Liver (tissue), 9 donors: ENCODE data around the gene PLA2G5. TPM values are rescaled to one million over a fixed set of nuclear protein-coding genes. Genes with fewer than 3 reads are reported as not detected.

ENCODE experiments used
- DNase-seq: peaks from one replicate; pipeline ENCODE4 v3.0.0-alpha.2; 2017; ENCODE audit warnings: low spot score
- H3K27ac ChIP-seq, 2 donors: one replicate each; pipeline ENCODE4 v1.7.0; 2013; ENCODE audit warnings: inconsistent platforms in 2 of 2, low read length in 2 of 2, control low read depth in 1 of 2, low read depth in 1 of 2, mild to moderate bottlenecking in 1 of 2
- H3K27me3 ChIP-seq, 4 donors: one replicate each; pipeline versions ENCODE4 v1.6.1 to v1.7.0; 2013; ENCODE audit warnings: low read length in 3 of 4, inconsistent platforms in 1 of 4, mild to moderate bottlenecking in 1 of 4, moderate library complexity in 1 of 4; ENCODE audit not compliant: control insufficient read depth in 4 of 4, insufficient read depth in 4 of 4
- H3K36me3 ChIP-seq, 4 donors: one replicate each; pipeline versions ENCODE4 v1.6.1 to v1.7.0; 2013; ENCODE audit warnings: low read length in 3 of 4, mild to moderate bottlenecking in 3 of 4, low read depth in 1 of 4, moderate library complexity in 1 of 4; ENCODE audit not compliant: control insufficient read depth in 4 of 4, insufficient read depth in 3 of 4
- H3K4me1 ChIP-seq, 4 donors: one replicate each; pipeline versions ENCODE4 v1.6.1 to v1.7.0; 2013; ENCODE audit warnings: low read length in 3 of 4, mild to moderate bottlenecking in 3 of 4, moderate library complexity in 1 of 4; ENCODE audit not compliant: control insufficient read depth in 4 of 4, insufficient read depth in 4 of 4
- H3K4me3 ChIP-seq, 3 donors: one replicate each; pipeline versions ENCODE4 v1.6.1 to v1.7.0; 2013; ENCODE audit warnings: low read length in 3 of 3, control low read depth in 1 of 3, low read depth in 1 of 3, mild to moderate bottlenecking in 1 of 3
- H3K9ac ChIP-seq, 2 donors: one replicate each; pipeline ENCODE4 v1.7.0; 2013; ENCODE audit warnings: low read length in 2 of 2, mild to moderate bottlenecking in 2 of 2, moderate library complexity in 2 of 2, control low read depth in 1 of 2, low read depth in 1 of 2
- H3K9me3 ChIP-seq, 4 donors: one replicate each; pipeline versions ENCODE4 v1.6.1 to v1.7.0; 2013; ENCODE audit warnings: low read length in 3 of 4; ENCODE audit not compliant: control insufficient read depth in 4 of 4
- ATF3 ChIP-seq: IDR thresholded peaks from 2 replicates; pipeline ENCODE4 v1.6.1; 2016; ENCODE audit warnings: antibody characterized with exemption
- EGR1 ChIP-seq, 2 donors: IDR thresholded peaks; 2 replicates each; pipeline ENCODE4 v1.6.1; 2016 to 2018; ENCODE audit warnings: antibody characterized with exemption in 2 of 2, low read depth in 2 of 2
- FOXA1 ChIP-seq: IDR thresholded peaks from 2 replicates; pipeline ENCODE4 v1.6.1; 2016; ENCODE audit warnings: antibody characterized with exemption
- FOXA2 ChIP-seq: IDR thresholded peaks from 2 replicates; pipeline ENCODE4 v1.6.1; 2016; ENCODE audit warnings: antibody characterized with exemption
- GABPA ChIP-seq, 2 donors: IDR thresholded peaks in 1 of 2; conservative IDR thresholded peaks in 1 of 2; 2 replicates each; pipeline ENCODE4 v1.6.1; 2016; ENCODE audit warnings: antibody characterized with exemption in 2 of 2, mild to moderate bottlenecking in 1 of 2, moderate library complexity in 1 of 2
- HNF4A ChIP-seq, 2 donors: conservative IDR thresholded peaks; 2 replicates each; pipeline ENCODE4 v1.6.1; 2016; ENCODE audit warnings: antibody characterized with exemption in 2 of 2, mild to moderate bottlenecking in 2 of 2
- HNF4G ChIP-seq: IDR thresholded peaks from 2 replicates; pipeline ENCODE4 v1.6.1; 2016; ENCODE audit warnings: antibody characterized with exemption
- NR2F2 ChIP-seq: IDR thresholded peaks from 2 replicates; pipeline ENCODE4 v1.6.1; 2016; ENCODE audit warnings: antibody characterized with exemption
- TAF1 ChIP-seq: conservative IDR thresholded peaks from 2 replicates; pipeline ENCODE4 v1.6.1; 2016; ENCODE audit warnings: antibody characterized with exemption, mild to moderate bottlenecking
- WGBS: extraction: QIAGEN DNeasy Blood & Tissue Kit; methylation state at CpG from one replicate; pipeline ENCODE4 v1.1.7; 2013; 5-methylcytosine and 5-hydroxymethylcytosine counted together
- polyA plus RNA-seq, 2 donors: library from polyadenylated mRNA; stranded (reverse) in 1 of 2; unstranded in 1 of 2; fragments of 200-250 nt in 1 of 2; fragments of >200 nt in 1 of 2; fragmentation: Nextera tagmentation in 1 of 2; extraction: Ambion mirVana in 1 of 2; gene quantifications; one replicate each; pipeline versions ENCODE4 v1.2.1 to v1.2.3, GENCODE V29; 2013 to 2015
- total RNA-seq, 2 donors: library from RNA; depleted of rRNA; stranded (reverse); fragments of >200 nt; gene quantifications; one replicate each; pipeline ENCODE4 v1.2.3, GENCODE V29; 2014
- TF ChIP-seq, protein P1 (sequence below): fragments of 150-350 bp; IDR thresholded peaks from 2 replicates; pipeline ENCODE4 v1.5.1; 2017; ENCODE audit warnings: improper control_type of control experiment, low read depth, low read length; ENCODE audit not compliant: missing input control
- donor health status: healthy.
- donor health status: healthy.
- donor health status: healthy.
- donor health status: healthy.
- donor health status: healthy.

The PLA2G5 gene
- total and polyA plus RNA-seq, 4 donors: 2.0 to 2.9 (median 2.3) TPM; not detected in 1

- TF ChIP-seq HNF4A (conservative IDR thresholded peaks at IDR 0.05) (no peak), NR2F2 (no peak), EGR1 (IDR thresholded peaks at IDR 0.05; ENCODE audit: low read depth in 2 of 2) (no peak), FOXA2 (no peak)
Measured at GRCh38 chr1:20141001-20141400, 71.0 kb downstream of the PLA2G5 start (continued).

- Histone ChIP-seq H3K36me3 (no peaks in the 10 kb centered on the region), H3K27ac (no peak overlapping the region), H3K4me1 (no peaks in the 10 kb centered on the region), H3K9ac (no peak overlapping the region), H3K27me3 (no peaks in the 10 kb centered on the region), H3K4me3 (no peak overlapping the region), H3K9me3 (no peaks in the 10 kb centered on the region)
- TF ChIP-seq EGR1 (IDR thresholded peaks at IDR 0.05; ENCODE audit: low read depth in 2 of 2): no peak
- no peak for TF ChIP-seq FOXA2
- TF ChIP-seq, protein P1, sequence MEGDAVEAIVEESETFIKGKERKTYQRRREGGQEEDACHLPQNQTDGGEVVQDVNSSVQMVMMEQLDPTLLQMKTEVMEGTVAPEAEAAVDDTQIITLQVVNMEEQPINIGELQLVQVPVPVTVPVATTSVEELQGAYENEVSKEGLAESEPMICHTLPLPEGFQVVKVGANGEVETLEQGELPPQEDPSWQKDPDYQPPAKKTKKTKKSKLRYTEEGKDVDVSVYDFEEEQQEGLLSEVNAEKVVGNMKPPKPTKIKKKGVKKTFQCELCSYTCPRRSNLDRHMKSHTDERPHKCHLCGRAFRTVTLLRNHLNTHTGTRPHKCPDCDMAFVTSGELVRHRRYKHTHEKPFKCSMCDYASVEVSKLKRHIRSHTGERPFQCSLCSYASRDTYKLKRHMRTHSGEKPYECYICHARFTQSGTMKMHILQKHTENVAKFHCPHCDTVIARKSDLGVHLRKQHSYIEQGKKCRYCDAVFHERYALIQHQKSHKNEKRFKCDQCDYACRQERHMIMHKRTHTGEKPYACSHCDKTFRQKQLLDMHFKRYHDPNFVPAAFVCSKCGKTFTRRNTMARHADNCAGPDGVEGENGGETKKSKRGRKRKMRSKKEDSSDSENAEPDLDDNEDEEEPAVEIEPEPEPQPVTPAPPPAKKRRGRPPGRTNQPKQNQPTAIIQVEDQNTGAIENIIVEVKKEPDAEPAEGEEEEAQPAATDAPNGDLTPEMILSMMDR: no peak
- no peak for TF ChIP-seq GABPA (IDR thresholded peaks at IDR 0.05 in 1 of 2, conservative IDR thresholded peaks at IDR 0.05 in 1 of 2)
- TF ChIP-seq ATF3: no peak
- no peak for TF ChIP-seq HNF4A (conservative IDR thresholded peaks at IDR 0.05)
- TF ChIP-seq HNF4G: no peak
- no peak for TF ChIP-seq TAF1
- no peak for TF ChIP-seq FOXA1
- no peak for DNase-seq
- WGBS: 94% methylated on average over 7 of the region's 7 CpGs
Measured at GRCh38 chr1:20141466-20141865, 71.5 kb downstream of the PLA2G5 start.

Other genes with a start within 250 kb of the PLA2G5 start
- 1 to 10 TPM; 3.5 to 4.0 TPM for gene OTUD3, start 187.8 kb upstream of the PLA2G5 start, total RNA-seq
- gene OTUD3, start 187.8 kb upstream of the PLA2G5 start, polyA plus RNA-seq: under 1 TPM; 0.36 to 0.71 TPM
- gene PLA2G2E, start 146.6 kb upstream of the PLA2G5 start, total RNA-seq: not detected
- not detected for gene PLA2G2E, start 146.6 kb upstream of the PLA2G5 start, polyA plus RNA-seq
- 100 to 1,000 TPM in 1 of 2 donors, not detected in 1; 441 TPM for gene PLA2G2A, start 90.6 kb upstream of the PLA2G5 start, total RNA-seq
- gene PLA2G2A, start 90.6 kb upstream of the PLA2G5 start, polyA plus RNA-seq: 1,000 to 10,000 TPM; 1,565 to 1,724 TPM
- under 1 TPM; 0.08 to 0.14 TPM for gene PLA2G2D, start 49.3 kb downstream of the PLA2G5 start, total RNA-seq
- under 1 TPM in 1 of 2 donors, not detected in 1; 0.06 TPM for gene PLA2G2D, start 49.3 kb downstream of the PLA2G5 start, polyA plus RNA-seq
- under 1 TPM in 1 of 2 donors, not detected in 1; under 0.01 TPM for gene PLA2G2F, start 69.1 kb downstream of the PLA2G5 start, total RNA-seq
- not detected for gene PLA2G2F, start 69.1 kb downstream of the PLA2G5 start, polyA plus RNA-seq
- 1 to 10 TPM; 1.1 to 2.3 TPM for gene UBXN10, start 115.9 kb downstream of the PLA2G5 start, total RNA-seq
- gene UBXN10, start 115.9 kb downstream of the PLA2G5 start, polyA plus RNA-seq: 1 to 10 TPM in 1 of 2 donors, under 1 TPM in 1; 0.50 to 1.1 TPM
- gene PLA2G2C, start 116.3 kb downstream of the PLA2G5 start, total RNA-seq: not detected
- not detected for gene PLA2G2C, start 116.3 kb downstream of the PLA2G5 start, polyA plus RNA-seq
- gene VWA5B1, start 220.7 kb downstream of the PLA2G5 start, total RNA-seq: not detected
- not detected for gene VWA5B1, start 220.7 kb downstream of the PLA2G5 start, polyA plus RNA-seq